GM19025 (cell line): ENCODE measurements around the gene SHROOM3.

ENCODE experiments used
- ATAC-seq: cut with Tn5 transposase; IDR thresholded peaks from one replicate; pipeline ENCODE4 v1.9.1; 2021; ENCODE audit warnings: mild to moderate bottlenecking, low read depth, moderate library complexity; ENCODE audit not compliant: unreplicated experiment

Gene SHROOM3

GRCh38 chr4:76614589-76614988 is 179.6 kb downstream of the SHROOM3 start:
- ATAC-seq = no peak

GRCh38 chr4:76615999-76616398 is 181.0 kb downstream of the SHROOM3 start:
- no peak for ATAC-seq

GRCh38 chr4:76616526-76616925 is 181.5 kb downstream of the SHROOM3 start:
- no peak for ATAC-seq

- no peak for ATAC-seq
Measured at GRCh38 chr4:76620723-76621468, 185.9 kb downstream of the SHROOM3 start.

- no peak for ATAC-seq
Measured at GRCh38 chr4:76622126-76622525, 187.1 kb downstream of the SHROOM3 start.

- no peak for ATAC-seq
Measured at GRCh38 chr4:76622717-76623116, 187.7 kb downstream of the SHROOM3 start.

- no peak for ATAC-seq
Measured at GRCh38 chr4:76623217-76624045, 188.4 kb downstream of the SHROOM3 start.

GRCh38 chr4:76624241-76624681 is 189.2 kb downstream of the SHROOM3 start:
- no peak for ATAC-seq

GRCh38 chr4:76624931-76625715 is 190.1 kb downstream of the SHROOM3 start:
- no peak for ATAC-seq

- no peak for ATAC-seq
Measured at GRCh38 chr4:76626686-76627465, 191.8 kb downstream of the SHROOM3 start.

- ATAC-seq = no peak
Measured at GRCh38 chr4:76628251-76628650, 193.2 kb downstream of the SHROOM3 start.

- ATAC-seq = no peak
Measured at GRCh38 chr4:76630741-76631140, 195.7 kb downstream of the SHROOM3 start.

- ATAC-seq = no peak
Measured at GRCh38 chr4:76634220-76634619, 199.2 kb downstream of the SHROOM3 start.

- no peak for ATAC-seq
Measured at GRCh38 chr4:76637712-76638361, 202.8 kb downstream of the SHROOM3 start.

GRCh38 chr4:76639288-76639687 is 204.3 kb downstream of the SHROOM3 start:
- no peak for ATAC-seq

- ATAC-seq = no peak
Measured at GRCh38 chr4:76640353-76640910, 205.4 kb downstream of the SHROOM3 start.

GRCh38 chr4:76641351-76641750 is 206.3 kb downstream of the SHROOM3 start:
- no peak for ATAC-seq

- ATAC-seq = no peak
Measured at GRCh38 chr4:76641758-76642157, 206.7 kb downstream of the SHROOM3 start.

GRCh38 chr4:76644831-76645485 is 209.9 kb downstream of the SHROOM3 start:
- no peak for ATAC-seq
